IMR-90 (cell line): Measurements from ENCODE around the gene ZNF202. TPM values are rescaled to one million over a fixed set of nuclear protein-coding genes. Genes with fewer than 3 reads are reported as not detected.

Source experiments
- ATAC-seq: fragments of 200-7000 bp; cut with Tn5 transposase; 2 replicates; pipeline ENCODE4 v1.9.1; 2020; ENCODE audit warnings: low read depth, mild to moderate bottlenecking, moderate library complexity
- BruUV-seq: library from RNA; stranded (reverse); fragments of 400-500 nt; replicated peaks from 2 replicates; lab custom pipeline; 2021; lab: Mats Ljungman, UMichigan
- CTCF ChIA-PET: fragments of 300-600 bp; formaldehyde crosslinking; extraction: SDS; loops from one replicate; lab custom pipeline; 2021; ENCODE audit warnings: antibody characterized with exemption; lab: Yijun Ruan, JAX
- POLR2A ChIA-PET: fragments of 300-600 bp; sonication (Branson Sonifier 250); formaldehyde crosslinking; loops from one replicate; lab custom pipeline; 2022; ENCODE audit warnings: antibody characterized with exemption; ENCODE audit not compliant: unreplicated experiment; lab: Charles Lee
- DNase-seq: peaks from one replicate; pipeline ENCODE4 v3.0.0; 2013
- H2AFZ ChIP-seq: replicated peaks from 2 replicates; pipeline ENCODE3; 2013; ENCODE audit warnings: low read length, mild to moderate bottlenecking; ENCODE audit not compliant: poor library complexity
- H2AK5ac ChIP-seq: 2 replicates; pipeline ENCODE4 v1.6.1; 2013; ENCODE audit warnings: low read depth, low read length, inconsistent platforms
- H2AK9ac ChIP-seq: replicated peaks from 2 replicates; pipeline ENCODE3; 2013; ENCODE audit warnings: mild to moderate bottlenecking, low read depth, low read length, moderate library complexity; ENCODE audit not compliant: poor library complexity
- H2BK120ac ChIP-seq: 2 replicates; pipeline ENCODE4 v1.6.1; 2013; ENCODE audit warnings: low read depth, low read length, inconsistent platforms
- H2BK15ac ChIP-seq: 3 replicates; pipeline ENCODE4 v1.6.1; 2013; ENCODE audit warnings: low read depth, low read length, inconsistent platforms
- H2BK20ac ChIP-seq: 2 replicates; pipeline ENCODE4 v1.6.1; 2013; ENCODE audit warnings: low read depth, mild to moderate bottlenecking, inconsistent platforms, low read length, moderate library complexity
- H2BK5ac ChIP-seq: 2 replicates; pipeline ENCODE4 v1.6.1; 2013; ENCODE audit warnings: mild to moderate bottlenecking, low read depth, low read length, inconsistent platforms; ENCODE audit not compliant: poor library complexity, severe bottlenecking
- H3K14ac ChIP-seq: replicated peaks from 2 replicates; pipeline ENCODE4 v1.6.1; 2013; ENCODE audit warnings: low read depth, low read length, inconsistent platforms
- H3K18ac ChIP-seq: 2 replicates; pipeline ENCODE4 v1.6.1; 2013; ENCODE audit warnings: low read depth, low read length, control low read depth
- H3K23ac ChIP-seq: 2 replicates; pipeline ENCODE4 v1.6.1; 2013; ENCODE audit warnings: low read depth, low read length, inconsistent platforms
- H3K27ac ChIP-seq: 2 replicates; pipeline ENCODE4 v1.5.1; 2013; ENCODE audit warnings: mild to moderate bottlenecking, control low read depth, low read length; ENCODE audit not compliant: insufficient read depth
- H3K27me3 ChIP-seq: 2 replicates; pipeline ENCODE4 v1.6.1; 2013; ENCODE audit warnings: low read length; ENCODE audit not compliant: control insufficient read depth, insufficient read depth
- H3K36me3 ChIP-seq: 2 replicates; pipeline ENCODE4 v1.6.1; 2013; ENCODE audit warnings: low read length, mixed read lengths; ENCODE audit not compliant: control insufficient read depth, insufficient read depth
- H3K4ac ChIP-seq: 2 replicates; pipeline ENCODE4 v1.6.1; 2013; ENCODE audit warnings: low read depth, low read length, inconsistent platforms
- H3K4me1 ChIP-seq: 2 replicates; pipeline ENCODE4 v1.6.1; 2013; ENCODE audit warnings: low read length, mixed read lengths; ENCODE audit not compliant: control insufficient read depth, insufficient read depth
- H3K4me2 ChIP-seq: 2 replicates; pipeline ENCODE4 v1.6.1; 2013; ENCODE audit warnings: low read depth, mild to moderate bottlenecking, control low read depth, low read length, moderate library complexity
- H3K4me3 ChIP-seq: 2 replicates; pipeline ENCODE4 v1.5.1; 2013; ENCODE audit warnings: low read depth, mild to moderate bottlenecking, control low read depth, low read length, moderate library complexity; ENCODE audit not compliant: insufficient read depth
- H3K56ac ChIP-seq: 2 replicates; pipeline ENCODE4 v1.6.1; 2013; ENCODE audit warnings: low read length, inconsistent platforms; ENCODE audit not compliant: insufficient read depth; ENCODE audit errors: extremely low read depth
- H3K79me1 ChIP-seq, 2 experiments: 2 replicates each; pipeline ENCODE4 v1.6.1; 2013; ENCODE audit warnings: low read length in 2 of 2, inconsistent platforms in 1 of 2, low read depth in 1 of 2
- H3K9ac ChIP-seq: 2 replicates; pipeline ENCODE4 v1.6.1; 2013; ENCODE audit warnings: low read depth, low read length, control low read depth
- H3K9me1 ChIP-seq: 2 replicates; pipeline ENCODE4 v1.6.1; 2013; ENCODE audit warnings: low read length, inconsistent platforms; ENCODE audit not compliant: insufficient read depth
- H3K9me3 ChIP-seq: 2 replicates; pipeline ENCODE4 v1.6.1; 2013; ENCODE audit warnings: low read length; ENCODE audit not compliant: control insufficient read depth, insufficient read depth
- H4K20me1 ChIP-seq: 2 replicates; pipeline ENCODE4 v1.6.1; 2013; ENCODE audit warnings: low read length, inconsistent platforms; ENCODE audit not compliant: insufficient read depth
- H4K5ac ChIP-seq: 2 replicates; pipeline ENCODE4 v1.6.1; 2013; ENCODE audit warnings: mild to moderate bottlenecking, low read depth, low read length, control low read depth
- H4K8ac ChIP-seq, 2 experiments: 2 replicates each; pipeline ENCODE4 v1.6.1; 2013; ENCODE audit warnings: low read depth in 2 of 2, low read length in 2 of 2, control low read depth in 1 of 2, inconsistent platforms in 1 of 2
- H4K91ac ChIP-seq: 2 replicates; pipeline ENCODE4 v1.6.1; 2013; ENCODE audit warnings: low read depth, low read length, inconsistent platforms; ENCODE audit not compliant: insufficient read depth
- BHLHE40 ChIP-seq: fragments of 150-350 bp; IDR thresholded peaks from 2 replicates; pipeline ENCODE4 v1.6.1; 2016; ENCODE audit warnings: mild to moderate bottlenecking, low read depth, low read length
- CEBPB ChIP-seq: IDR thresholded peaks from 2 replicates; pipeline ENCODE4 v1.6.1; 2012; ENCODE audit warnings: low read depth, low read length, improper control_type of control experiment
- CHD1 ChIP-seq: IDR thresholded peaks from 2 replicates; pipeline ENCODE4 v1.6.1; 2012; ENCODE audit warnings: low read depth, low read length, improper control_type of control experiment
- CTCF ChIP-seq: conservative IDR thresholded peaks from 2 replicates; pipeline ENCODE4 v1.5.1; 2012; ENCODE audit warnings: mild to moderate bottlenecking, low read depth, low read length, improper control_type of control experiment
- ELK1 ChIP-seq: fragments of 150-350 bp; IDR thresholded peaks from 2 replicates; pipeline ENCODE4 v1.6.1; 2016; ENCODE audit warnings: low read depth, mild to moderate bottlenecking, low read length, moderate library complexity, borderline replicate concordance
- FOS ChIP-seq: fragments of 150-350 bp; IDR thresholded peaks from 2 replicates; pipeline ENCODE4 v1.6.1; 2016; ENCODE audit warnings: low read depth, low read length
- MAFK ChIP-seq: IDR thresholded peaks from 2 replicates; pipeline ENCODE4 v1.6.1; 2012; ENCODE audit warnings: low read depth, low read length, improper control_type of control experiment
- MAZ ChIP-seq: IDR thresholded peaks from 2 replicates; pipeline ENCODE4 v1.6.1; 2012; ENCODE audit warnings: low read depth, mild to moderate bottlenecking, low read length, improper control_type of control experiment, moderate library complexity, borderline replicate concordance
- MXI1 ChIP-seq: IDR thresholded peaks from 2 replicates; pipeline ENCODE4 v1.6.1; 2012; ENCODE audit warnings: low read depth, mild to moderate bottlenecking, low read length, moderate library complexity, borderline replicate concordance
- NFE2L2 ChIP-seq: fragments of 150-350 bp; IDR thresholded peaks from 2 replicates; pipeline ENCODE4 v1.6.1; 2016; ENCODE audit warnings: low read depth, mild to moderate bottlenecking, low read length
- POLR2A ChIP-seq: IDR thresholded peaks from 2 replicates; pipeline ENCODE4 v1.6.1; 2012; ENCODE audit warnings: mild to moderate bottlenecking, low read depth, low read length
- RAD21 ChIP-seq: IDR thresholded peaks from 2 replicates; pipeline ENCODE4 v1.6.1; 2012; ENCODE audit warnings: low read length, improper control_type of control experiment
- RCOR1 ChIP-seq: IDR thresholded peaks from 2 replicates; pipeline ENCODE4 v1.6.1; 2012; ENCODE audit warnings: mild to moderate bottlenecking, low read length, improper control_type of control experiment; ENCODE audit not compliant: insufficient replicate concordance
- RFX5 ChIP-seq: IDR thresholded peaks from 2 replicates; pipeline ENCODE4 v1.8.0; 2012; ENCODE audit warnings: low read depth, mild to moderate bottlenecking, low read length, moderate library complexity
- SMC3 ChIP-seq: fragments of 150-350 bp; IDR thresholded peaks from 2 replicates; pipeline ENCODE4 v1.6.1; 2016; ENCODE audit warnings: low read depth, mild to moderate bottlenecking, antibody characterized with exemption, low read length, moderate library complexity
- USF2 ChIP-seq: fragments of 150-350 bp; IDR thresholded peaks from 2 replicates; pipeline ENCODE4 v1.6.1; 2017; ENCODE audit warnings: mild to moderate bottlenecking, antibody characterized with exemption, low read length, low read depth
- dilution Hi-C: fragments of 300-500 bp; cut with HindIII; formaldehyde crosslinking; loops from one replicate; pipeline ENCODE4 v1.14.3; 2018; ENCODE audit warnings: low sequenced_read_pairs; ENCODE audit not compliant: unreplicated experiment
- in situ Hi-C: fragments of 300-500 bp; cut with MboI; formaldehyde crosslinking; loops from 3 replicates; pipeline ENCODE4 v1.14.3; 2019; ENCODE audit warnings: low sequenced_read_pairs, inconsistent platforms, mixed read lengths
- intact Hi-C: fragments of 100-400 bp; cut with micrococcal nuclease; formaldehyde crosslinking; loops from 2 replicates; pipeline ENCODE4 v1.10.0; 2022
- polyA plus RNA-seq, 3 experiments: library from polyadenylated mRNA; depleted of rRNA; stranded (reverse); fragments of >200 nt; gene quantifications; 2 replicates each; pipeline ENCODE4 v1.2.3, GENCODE V29; 2012; ENCODE audit warnings: low replicate concordance in 1 of 3
- total RNA-seq: library from RNA; depleted of rRNA; stranded (reverse); fragments of >200 nt; gene quantifications from 2 replicates; pipeline ENCODE4 v1.2.3, GENCODE V29; 2012

Gene ZNF202
- total and polyA plus RNA-seq, 2 of the 4 experiments (the other 2 are of a cell fraction) = 7.7 to 8.2 TPM

- no peak overlapping the region for H3K9ac ChIP-seq
- H3K4me2 ChIP-seq = no peak overlapping the region
- H3K9me1 ChIP-seq = no peaks in the 10 kb centered on the region
- BruUV-seq = no TSS peak
- H3K56ac ChIP-seq = no peak overlapping the region
- H2AK5ac ChIP-seq = no peak overlapping the region
- H2BK120ac ChIP-seq = no peak overlapping the region
- no peak overlapping the region for H3K23ac ChIP-seq
- H3K36me3 ChIP-seq = no peaks in the 10 kb centered on the region
- H4K5ac ChIP-seq = no peak overlapping the region
- intact Hi-C loops (no loop called here), in situ Hi-C loops (no loop called here), dilution Hi-C loops (no loop called here)
- ATAC-seq = no peak
- no peak overlapping the region for H3K14ac ChIP-seq
- no peak overlapping the region for H3K18ac ChIP-seq
- no peaks in the 10 kb centered on the region for H4K20me1 ChIP-seq
- no peak overlapping the region for H2AK9ac ChIP-seq
- ChIA-PET CTCF (no interaction called here), POLR2A (no interaction called here)
- no peak overlapping the region for H3K4me3 ChIP-seq
- no peak overlapping the region for H4K8ac ChIP-seq
- no peaks in the 10 kb centered on the region for H3K4me1 ChIP-seq
- H4K91ac ChIP-seq = no peak overlapping the region
- no peak overlapping the region for H2BK20ac ChIP-seq
- H2BK5ac ChIP-seq = no peak overlapping the region
- no peak for DNase-seq
- H2BK15ac ChIP-seq = no peak overlapping the region
- TF ChIP-seq BHLHE40 (no peak), NFE2L2 (no peak), MAFK (no peak), RFX5 (no peak), MXI1 (no peak), POLR2A (no peak), RCOR1 (no peak), CTCF (no peak), RAD21 (no peak), CEBPB (no peak), FOS (no peak), ELK1 (no peak), SMC3 (no peak), MAZ (no peak), USF2 (no peak), CHD1 (no peak)
- H3K27me3 ChIP-seq = peaks cover 5% of the 10 kb centered on the region
- H3K9me3 ChIP-seq = no peaks in the 10 kb centered on the region
- no peaks in the 10 kb centered on the region for H3K79me1 ChIP-seq
- no peak overlapping the region for H2AFZ ChIP-seq
- H3K4ac ChIP-seq = no peak overlapping the region
- no peak overlapping the region for H3K27ac ChIP-seq
Observed at GRCh38 chr11:123755344-123755743, 13.9 kb upstream of the ZNF202 start.
